Tibial nerve (tissue), 4 donors: ENCODE results near the gene MAP4K2.

ENCODE experiments used
- EP300 ChIP-seq, 2 donors: sonication (generic); formaldehyde crosslinking; IDR thresholded peaks; one replicate each; pipeline ENCODE4 v1.6.1; 2017; ENCODE audit warnings: antibody characterized with exemption in 2 of 2, mild to moderate bottlenecking in 1 of 2
- POLR2A ChIP-seq, 2 donors: fragments of 450-650 bp; IDR thresholded peaks; one replicate each; pipeline ENCODE4 v1.6.1; 2017; ENCODE audit warnings: antibody characterized with exemption in 2 of 2, mild to moderate bottlenecking in 2 of 2, moderate library complexity in 2 of 2
- TF ChIP-seq, protein P1 (sequence below), 5 experiments: fragments of 200-600 bp in 3 of 5; fragments of 450-650 bp in 2 of 5; sonication (generic) in 3 of 5; IDR thresholded peaks; one replicate each; pipeline ENCODE4 v1.5.1; 2016 to 2019; ENCODE audit warnings: antibody characterized with exemption in 5 of 5, mild to moderate bottlenecking in 3 of 5, moderate library complexity in 2 of 5

DNA sequence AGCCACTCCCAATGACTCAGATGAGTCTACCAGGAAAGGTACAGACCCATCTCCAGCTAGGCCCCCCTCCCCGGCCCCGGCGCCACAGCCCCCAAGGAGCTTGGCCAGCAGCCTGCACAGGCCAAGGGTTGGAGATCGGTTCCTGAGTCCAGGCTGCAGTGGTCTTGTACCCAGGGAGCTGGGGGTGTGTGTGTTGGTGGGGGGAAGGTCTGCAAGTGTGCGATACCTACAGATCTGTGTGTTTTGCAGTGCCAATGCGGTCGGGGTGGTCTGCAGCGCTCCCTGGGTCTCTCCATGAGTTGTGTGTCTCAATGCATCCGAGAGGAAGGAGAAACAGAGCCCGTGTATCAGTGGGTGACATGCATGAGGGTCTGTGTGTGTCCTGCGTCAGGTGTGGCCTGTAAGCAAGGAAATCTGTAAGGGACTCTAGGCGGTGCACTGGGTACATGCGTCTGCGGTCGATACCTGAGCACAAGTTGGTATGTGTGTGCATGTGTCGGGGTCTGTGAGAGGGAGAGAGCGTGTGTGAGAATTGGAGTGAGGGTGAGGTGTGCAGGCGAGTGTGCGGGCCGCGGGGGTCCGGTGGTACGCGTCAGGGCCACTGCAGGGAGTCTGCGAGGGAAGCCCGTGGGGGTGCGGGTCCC is 40.8 kb upstream of the MAP4K2 start:
- TF ChIP-seq, protein P1, sequence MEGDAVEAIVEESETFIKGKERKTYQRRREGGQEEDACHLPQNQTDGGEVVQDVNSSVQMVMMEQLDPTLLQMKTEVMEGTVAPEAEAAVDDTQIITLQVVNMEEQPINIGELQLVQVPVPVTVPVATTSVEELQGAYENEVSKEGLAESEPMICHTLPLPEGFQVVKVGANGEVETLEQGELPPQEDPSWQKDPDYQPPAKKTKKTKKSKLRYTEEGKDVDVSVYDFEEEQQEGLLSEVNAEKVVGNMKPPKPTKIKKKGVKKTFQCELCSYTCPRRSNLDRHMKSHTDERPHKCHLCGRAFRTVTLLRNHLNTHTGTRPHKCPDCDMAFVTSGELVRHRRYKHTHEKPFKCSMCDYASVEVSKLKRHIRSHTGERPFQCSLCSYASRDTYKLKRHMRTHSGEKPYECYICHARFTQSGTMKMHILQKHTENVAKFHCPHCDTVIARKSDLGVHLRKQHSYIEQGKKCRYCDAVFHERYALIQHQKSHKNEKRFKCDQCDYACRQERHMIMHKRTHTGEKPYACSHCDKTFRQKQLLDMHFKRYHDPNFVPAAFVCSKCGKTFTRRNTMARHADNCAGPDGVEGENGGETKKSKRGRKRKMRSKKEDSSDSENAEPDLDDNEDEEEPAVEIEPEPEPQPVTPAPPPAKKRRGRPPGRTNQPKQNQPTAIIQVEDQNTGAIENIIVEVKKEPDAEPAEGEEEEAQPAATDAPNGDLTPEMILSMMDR (IDR thresholded peaks at IDR 0.05), result no peak
- TF ChIP-seq POLR2A (IDR thresholded peaks at IDR 0.05) (no peak), EP300 (IDR thresholded peaks at IDR 0.05) (no peak)
